Keratinocyte (primary cell): ENCODE results near the gene HSPB1.

ENCODE experiments used
- CTCF ChIP-seq, 3 experiments: IDR thresholded peaks in 1 of 3; conservative IDR thresholded peaks in 1 of 3; optimal IDR thresholded peaks in 1 of 3; 2 replicates in 2 of 3; 3 replicates in 1 of 3; pipeline versions ENCODE3 to v1.5.1; 2011; ENCODE audit warnings: low read length in 3 of 3, mild to moderate bottlenecking in 3 of 3, moderate library complexity in 2 of 3, control low read depth in 1 of 3, inconsistent platforms in 1 of 3; ENCODE audit not compliant: insufficient read depth in 2 of 3; ENCODE audit errors: extremely low read depth in 1 of 3
- EZH2 ChIP-seq: IDR thresholded peaks from one replicate; pipeline ENCODE4 v1.6.1; 2012; ENCODE audit warnings: inconsistent platforms, mild to moderate bottlenecking, low read length, moderate library complexity

GRCh38 chr7:76314042-76314721 is 11.7 kb downstream of the HSPB1 start:
- TF ChIP-seq CTCF (optimal IDR thresholded peaks at IDR 0.05 in 1 of 3, IDR thresholded peaks at IDR 0.05 in 1 of 3, conservative IDR thresholded peaks at IDR 0.05 in 1 of 3; ENCODE audit: extremely low read depth in 1 of 3, insufficient read depth in 2 of 3, low read length in 3 of 3): peak; percentile 100
- TF ChIP-seq EZH2: no peak
